NCI-H2171 treated with DMSO at 0.1 percent for 48 hours (cell line): Measurements from ENCODE around the gene MRPL10.

Source experiments
- DNase-seq: peaks from one replicate; lab custom pipeline; 2025; lab: John Stamatoyannopoulos, UW

The MRPL10 gene

DNA sequence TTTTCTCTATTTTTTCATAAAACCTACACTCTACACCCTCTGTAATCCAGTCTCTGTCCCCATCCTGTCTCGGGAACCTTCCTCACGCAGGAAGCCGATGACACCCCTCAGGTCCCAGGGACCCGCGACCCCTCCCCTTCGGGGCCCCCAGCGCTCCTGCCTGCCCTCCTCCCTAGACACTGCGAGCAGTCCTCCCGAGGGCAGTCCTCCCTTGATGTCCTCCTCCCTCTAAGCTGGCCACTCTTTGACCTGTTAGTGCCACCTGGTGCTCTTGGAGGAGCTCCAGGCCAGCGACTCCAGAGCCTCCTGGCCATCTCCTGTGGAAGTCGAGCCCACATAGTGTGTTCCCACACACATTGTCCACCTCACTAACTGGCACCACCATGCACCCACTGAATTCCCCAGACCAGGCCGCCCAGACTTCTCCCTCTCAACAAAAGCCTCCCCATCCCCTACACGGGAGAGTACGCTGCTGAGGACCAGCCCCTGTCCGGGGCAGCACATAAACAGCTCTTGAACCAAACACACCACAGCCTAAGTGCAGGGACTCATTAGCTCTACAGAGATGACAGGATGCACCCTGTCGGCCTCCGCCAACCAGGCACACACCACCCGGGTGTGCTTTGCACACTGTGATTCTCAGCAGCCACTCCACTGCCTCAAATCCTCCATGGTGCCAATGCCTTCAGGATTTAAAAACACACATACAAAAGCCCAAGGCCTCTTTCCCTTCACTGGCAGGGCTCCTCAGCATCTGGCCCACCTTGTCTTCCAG is 19.0 kb downstream of the MRPL10 start:
- no peak for DNase-seq

DNA sequence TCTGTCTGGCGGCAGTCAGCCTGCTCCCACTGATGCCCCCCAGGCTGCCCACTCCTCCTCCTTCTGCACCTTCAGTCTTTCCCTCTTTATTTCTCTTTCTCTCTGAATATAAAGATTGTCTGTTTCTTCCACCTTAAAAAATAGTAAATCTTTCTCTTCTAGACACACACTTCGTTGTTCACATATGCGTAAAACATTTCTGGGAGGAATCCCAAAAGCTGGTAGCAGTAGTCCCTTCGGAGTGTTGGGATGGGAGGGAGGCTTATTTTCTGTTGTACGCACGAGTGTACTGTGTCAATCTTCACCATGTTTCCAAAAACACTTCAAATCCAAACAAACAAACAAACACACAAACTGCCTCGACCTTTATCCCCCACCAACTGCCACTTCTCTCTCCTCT is 19.6 kb downstream of the MRPL10 start:
- no peak for DNase-seq

DNA sequence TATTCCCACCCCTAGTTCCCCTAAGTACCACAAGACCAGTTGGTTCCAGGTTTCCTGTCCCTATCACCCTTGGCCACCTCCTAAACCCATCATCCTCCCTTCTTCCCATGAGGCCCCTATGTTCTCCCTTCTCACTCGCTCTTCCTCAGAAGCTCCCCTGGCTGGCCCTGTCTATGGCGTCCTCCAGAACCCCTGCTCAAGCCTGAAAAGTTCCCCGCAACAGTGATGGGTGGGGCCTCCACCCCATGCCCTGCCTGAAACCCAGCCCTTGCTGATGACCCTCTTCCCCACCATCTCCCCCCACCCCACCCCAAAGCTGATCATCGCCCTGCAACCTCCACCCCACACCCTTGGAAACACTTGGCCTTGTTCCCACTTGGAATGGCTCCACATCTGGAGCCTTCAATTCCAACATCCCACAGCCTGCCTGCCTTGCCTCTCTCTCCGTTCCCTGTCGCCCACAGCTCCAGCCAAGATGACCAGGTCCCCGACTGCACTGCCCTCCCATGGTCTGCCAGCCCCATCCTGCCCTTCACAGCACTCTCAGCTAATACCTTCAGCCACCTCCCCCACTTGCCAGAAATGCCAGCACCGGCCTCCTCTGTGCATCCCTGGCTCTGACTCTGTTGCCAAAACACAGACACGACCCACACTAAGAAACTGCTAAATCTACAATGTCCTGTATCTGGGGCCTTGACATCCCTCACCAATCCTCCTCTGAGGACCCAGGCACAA is 20.3 kb downstream of the MRPL10 start:
- no peak for DNase-seq

DNA sequence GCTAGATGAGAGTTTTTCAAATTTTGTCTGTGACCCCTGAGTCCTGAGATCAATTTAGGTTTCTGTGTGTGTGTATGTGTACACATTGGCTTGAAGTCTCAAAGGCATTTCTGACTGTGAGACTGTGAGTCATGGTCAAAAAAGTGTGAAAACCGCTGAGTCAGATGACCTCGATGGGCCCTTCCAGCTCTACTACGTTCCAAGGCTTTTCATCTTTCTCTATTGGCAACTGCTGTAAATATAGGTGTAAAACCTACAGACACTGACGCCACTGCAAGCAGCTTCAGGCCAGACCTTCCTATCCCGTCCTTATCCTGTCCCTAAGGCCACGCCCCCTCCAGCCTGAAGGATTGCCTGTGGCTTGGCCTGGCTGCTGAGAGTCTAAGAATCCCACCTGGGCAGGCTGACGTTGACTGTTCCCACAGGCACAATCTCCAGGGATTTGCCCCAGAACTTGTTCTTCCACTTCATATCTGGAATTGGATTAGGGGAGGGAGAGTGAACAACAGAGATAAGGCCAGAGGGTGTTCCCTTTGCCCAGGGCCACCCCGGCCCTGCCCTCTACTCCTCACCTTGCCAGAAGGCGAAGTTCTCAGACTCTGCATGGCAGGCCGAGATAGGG is 21.0 kb downstream of the MRPL10 start:
- DNase-seq: no peak

DNA sequence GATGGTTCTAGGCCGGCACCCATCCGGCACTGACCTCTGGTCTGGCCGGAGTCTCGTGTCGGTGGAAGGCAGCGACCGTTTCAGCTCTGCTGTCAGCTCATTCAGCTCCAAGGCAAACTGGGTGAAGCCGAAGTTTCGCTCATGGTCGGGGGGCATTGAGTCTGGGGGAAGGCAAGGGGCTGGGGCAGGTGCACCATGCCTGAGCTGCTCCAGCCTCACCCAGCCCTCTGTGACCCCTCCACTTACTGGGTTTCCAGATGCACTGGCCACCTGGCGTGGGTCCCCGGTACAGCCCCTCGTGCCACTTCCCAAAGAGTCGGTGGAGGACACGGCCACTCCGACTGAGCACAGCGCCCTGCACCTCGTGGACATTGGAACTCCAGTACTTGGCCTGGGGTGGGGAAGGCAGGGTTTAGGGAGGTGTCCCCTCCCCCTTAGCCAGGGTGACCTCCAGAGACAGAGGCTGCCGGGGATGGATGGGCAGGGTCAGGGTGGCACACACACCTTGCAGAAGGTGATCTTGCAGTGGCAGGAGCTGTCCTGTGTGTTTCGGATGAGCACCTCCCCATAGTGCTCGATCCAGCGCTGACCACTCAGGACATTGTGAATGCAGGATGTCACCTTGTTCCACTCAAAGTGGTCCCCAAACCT is 22.4 kb downstream of the MRPL10 start:
- DNase-seq: no peak

DNA sequence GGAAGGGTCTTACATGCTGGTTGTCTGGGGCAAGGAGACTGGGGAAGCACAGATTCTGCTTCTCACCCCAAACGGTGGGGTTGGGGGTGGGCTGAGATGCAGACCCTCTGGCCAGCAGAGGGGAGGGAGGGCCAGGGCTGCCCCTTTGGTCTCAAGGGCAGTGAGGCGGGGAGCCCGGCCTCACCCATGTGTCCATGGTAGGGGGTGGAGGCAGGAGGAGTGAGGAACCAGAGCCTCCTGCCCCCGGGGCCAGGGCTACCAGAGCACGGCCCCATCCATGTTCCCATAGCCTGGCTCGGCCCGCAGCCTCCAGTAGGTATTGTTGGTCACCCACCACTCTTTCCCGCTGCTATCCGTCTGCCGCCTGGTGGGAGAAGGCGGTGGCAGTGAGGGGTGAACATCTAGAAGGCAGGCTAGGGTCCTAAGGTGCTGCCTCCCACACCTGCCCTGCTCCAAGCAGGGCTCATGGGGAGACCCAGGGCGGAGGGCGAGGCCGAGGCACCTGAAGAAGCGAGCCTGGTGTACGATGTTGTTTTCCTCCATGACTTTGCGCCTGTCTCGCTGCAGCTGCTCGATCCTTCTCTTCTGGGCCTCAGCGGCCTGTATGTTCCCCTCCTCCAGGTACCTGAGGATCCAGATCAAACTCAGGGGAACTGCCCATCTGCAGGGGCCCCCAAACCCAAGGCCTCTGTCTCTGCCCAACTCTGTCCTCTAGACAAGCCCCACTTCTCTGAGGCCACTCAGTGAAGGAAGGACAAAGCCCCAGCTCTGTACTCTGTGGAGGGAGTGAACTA is 23.1 kb downstream of the MRPL10 start:
- DNase-seq: no peak

DNA sequence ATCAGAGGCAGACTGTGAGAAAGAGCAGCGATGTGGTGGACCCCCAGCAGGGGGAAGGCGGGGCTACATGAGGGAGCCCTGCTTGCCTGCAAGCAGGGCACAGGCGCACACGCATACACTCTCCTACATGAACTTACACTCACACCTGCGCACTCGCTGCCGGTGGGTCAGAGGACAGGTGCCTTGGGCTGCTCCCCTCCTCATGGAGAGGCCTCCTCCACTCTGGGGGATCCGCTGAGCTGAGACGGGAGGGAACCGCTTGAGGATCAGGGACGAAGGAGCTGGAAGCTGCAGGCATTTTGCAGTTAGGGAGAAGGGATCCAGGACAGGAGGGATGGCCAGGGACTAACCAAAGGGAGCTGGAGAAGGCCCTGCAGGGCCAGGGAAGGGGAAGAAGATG is 23.9 kb downstream of the MRPL10 start:
- no peak for DNase-seq

DNA sequence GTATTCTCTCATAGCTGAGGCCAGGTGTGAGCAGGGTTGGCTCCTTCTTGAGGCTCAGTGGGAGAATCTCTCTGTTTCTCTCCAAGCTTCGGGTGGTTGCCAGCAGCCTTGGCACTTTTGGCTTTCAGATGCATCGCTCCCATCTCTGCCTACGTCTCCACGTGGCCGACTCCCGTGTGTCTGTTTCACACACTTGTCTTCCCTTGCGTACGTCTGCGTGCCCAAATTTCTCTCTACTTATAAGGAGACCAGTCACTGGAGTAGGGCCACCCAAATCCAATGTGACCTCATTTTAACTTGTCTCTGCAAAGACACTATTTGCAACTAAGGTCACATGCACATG is 24.5 kb downstream of the MRPL10 start:
- no peak for DNase-seq

DNA sequence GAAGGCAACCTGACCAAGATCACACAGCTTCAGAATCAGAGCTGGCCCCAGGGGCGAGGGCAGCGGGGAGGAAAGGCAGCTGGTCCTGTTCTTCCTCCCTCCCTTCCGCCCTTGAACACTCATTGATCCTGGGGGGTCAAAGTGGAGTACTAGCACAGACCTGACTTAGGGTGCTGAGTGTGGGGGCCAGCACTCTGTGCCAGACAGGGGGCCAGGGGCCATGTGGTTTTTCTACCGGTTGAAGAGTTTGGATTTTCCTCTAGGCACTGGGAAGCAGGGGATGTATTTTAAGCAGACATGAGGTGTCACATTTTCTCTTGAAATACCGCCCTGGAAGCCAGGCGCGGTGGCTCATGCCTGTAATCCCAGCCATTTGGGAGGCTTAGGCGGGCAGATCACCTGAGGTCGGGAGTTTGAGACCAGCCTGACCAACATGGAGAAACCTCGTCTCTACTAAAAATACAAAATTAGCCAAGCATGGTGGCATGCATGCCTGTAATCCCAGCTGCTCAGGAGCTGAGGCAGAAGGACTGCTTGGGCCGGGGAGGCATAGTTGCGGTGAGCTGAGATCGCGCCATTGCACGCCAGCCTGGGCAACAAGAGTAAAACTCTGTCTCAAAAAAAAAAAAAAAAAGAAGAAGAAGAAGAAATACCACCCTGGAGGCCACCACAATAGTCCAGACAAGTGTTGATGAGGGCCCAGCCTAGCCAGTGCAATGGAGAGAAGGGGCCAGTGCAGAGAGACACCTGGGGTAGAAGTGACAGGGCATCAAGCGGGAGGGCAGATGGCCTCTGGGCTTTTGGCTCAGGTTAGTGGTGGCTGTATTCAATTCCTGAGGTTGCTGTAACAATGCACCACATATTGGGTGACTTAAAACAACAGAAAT is 25.1 kb downstream of the MRPL10 start:
- no peak for DNase-seq

DNA sequence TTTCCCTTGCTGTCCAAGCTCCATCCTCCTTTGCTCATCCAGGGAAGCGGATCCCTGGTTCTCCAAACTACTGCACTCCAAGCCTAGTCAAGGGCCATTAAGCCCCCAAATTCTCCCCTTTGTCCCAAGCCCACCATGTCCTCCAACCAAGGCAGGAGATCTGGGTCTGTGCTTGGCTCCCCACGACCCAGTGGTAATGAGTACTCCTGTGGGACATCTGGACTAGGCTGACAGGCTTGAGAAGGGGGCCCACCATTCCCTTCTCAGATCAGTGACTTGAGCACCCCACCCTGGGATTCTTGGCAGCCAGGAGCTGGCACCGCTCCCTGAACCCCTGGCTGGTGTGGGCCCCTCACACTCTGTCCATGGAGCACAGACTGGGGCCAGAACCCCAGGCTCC is 26.9 kb downstream of the MRPL10 start:
- DNase-seq: no peak

DNA sequence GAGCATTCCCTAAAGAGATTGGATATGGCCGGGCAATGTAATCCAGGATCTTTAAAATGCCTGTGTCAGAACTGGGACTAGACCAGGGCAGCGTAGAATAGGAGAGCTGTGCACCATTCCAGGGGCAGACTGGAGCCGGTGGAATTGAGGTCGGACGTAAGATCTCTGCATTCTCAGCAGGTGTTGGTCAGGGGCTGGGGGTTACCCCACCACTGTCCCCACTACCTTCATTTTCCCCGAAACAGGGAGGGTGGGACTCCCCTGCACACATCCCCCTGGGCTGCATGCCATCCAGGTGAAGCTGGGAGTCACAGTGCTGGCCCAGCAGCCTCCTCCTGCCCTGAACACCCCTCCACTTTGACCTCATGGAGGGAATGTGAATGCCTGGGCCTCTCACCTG is 27.6 kb downstream of the MRPL10 start:
- no peak for DNase-seq

DNA sequence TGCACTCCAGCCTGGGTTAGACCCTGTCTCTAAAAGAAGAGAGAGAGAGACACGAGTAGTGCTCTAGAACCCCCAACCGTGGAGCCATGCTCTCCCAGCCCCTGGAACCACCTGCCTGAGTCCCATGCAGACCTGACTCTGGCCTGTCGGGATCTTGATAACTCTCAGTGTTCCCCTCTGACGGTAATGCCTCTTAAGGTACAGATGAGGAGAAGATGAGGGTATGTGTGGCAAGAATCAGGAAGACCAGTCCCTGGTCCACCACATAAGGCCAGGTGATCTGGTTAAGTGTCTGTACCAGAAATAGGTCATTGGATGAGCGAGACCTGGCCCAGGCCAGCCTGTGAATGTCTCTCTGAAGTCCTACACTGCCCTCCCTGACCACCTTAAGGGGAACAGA is 28.1 kb downstream of the MRPL10 start:
- DNase-seq: no peak

DNA sequence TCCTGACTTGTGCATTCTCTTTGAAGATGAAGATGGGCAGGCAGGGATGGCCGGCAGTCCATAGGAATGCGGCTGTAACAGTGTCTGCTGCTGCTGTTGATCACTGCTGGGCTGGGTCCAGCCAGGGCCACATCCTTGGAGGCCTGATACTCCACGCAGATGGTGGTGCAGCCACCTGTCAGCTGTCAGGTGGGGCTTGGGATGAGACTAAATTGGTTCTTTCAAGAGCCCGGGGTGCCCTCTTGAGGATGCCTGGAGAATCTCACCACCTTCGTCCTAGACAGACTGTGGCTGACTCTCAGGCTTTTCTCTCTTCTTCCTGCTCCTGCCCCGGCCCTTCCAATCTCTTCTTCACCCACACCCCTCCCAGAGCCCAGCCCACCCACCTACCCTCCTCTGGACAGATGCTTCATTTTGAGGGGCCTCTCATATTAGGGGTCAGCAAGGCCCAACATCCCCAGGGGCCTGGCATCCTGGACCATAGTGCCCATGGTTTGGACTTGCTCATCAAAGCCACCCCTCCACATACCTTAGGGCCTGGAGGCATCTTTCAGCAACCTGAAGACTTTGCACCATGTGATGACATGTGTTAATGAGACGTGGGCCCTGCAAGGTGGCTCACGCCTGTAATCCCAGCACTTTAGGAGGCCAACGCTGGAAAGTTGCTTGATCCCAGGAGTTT is 28.9 kb downstream of the MRPL10 start:
- DNase-seq: peak; percentile 83

DNA sequence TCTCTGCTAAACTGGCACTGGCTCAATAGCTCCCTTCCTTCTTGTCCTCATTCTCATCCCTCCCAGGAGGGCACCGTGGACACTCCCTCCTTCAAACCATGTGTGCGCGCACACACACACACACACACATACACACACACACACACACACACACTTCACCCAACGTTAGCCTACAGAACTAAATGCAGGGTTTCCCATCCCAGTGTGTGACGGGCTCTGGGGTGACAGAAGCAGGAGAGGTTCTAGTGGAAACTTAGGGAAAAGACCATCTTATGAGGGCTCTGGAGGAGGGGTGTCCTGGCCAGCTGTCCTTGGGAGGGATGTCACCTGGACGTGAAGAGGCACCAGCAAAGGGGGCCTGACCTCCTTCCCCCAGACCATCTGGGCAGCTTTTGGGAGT is 29.4 kb downstream of the MRPL10 start:
- DNase-seq: no peak

DNA sequence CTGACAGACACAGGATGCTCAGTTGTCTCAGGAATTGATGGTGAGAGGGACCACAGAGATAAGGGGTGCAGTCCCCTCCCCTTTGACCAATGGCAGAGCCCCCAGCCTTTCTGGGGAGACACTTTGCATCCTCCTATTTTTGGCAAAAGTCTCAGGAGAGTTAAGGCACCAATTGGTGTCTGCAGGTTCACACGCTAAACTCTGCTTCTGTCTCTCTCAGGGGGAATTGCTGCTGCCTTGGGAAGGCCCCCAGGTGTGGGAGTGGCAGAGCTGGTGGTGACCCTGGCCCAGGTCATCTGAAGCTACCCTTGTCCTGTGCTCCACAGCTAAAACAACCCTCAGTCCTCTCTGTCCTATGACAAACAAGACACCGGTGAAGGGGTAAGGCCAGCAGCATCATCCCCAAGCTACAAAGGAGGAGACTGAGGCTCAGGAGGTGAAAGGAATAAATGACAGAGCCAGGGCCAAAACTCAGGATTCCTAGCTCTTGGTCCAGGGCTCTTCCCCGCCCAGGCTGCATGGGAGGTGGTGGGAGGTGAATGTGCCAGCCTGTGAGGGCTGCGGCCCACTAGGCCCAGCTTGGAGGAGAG is 30.1 kb downstream of the MRPL10 start:
- no peak for DNase-seq

DNA sequence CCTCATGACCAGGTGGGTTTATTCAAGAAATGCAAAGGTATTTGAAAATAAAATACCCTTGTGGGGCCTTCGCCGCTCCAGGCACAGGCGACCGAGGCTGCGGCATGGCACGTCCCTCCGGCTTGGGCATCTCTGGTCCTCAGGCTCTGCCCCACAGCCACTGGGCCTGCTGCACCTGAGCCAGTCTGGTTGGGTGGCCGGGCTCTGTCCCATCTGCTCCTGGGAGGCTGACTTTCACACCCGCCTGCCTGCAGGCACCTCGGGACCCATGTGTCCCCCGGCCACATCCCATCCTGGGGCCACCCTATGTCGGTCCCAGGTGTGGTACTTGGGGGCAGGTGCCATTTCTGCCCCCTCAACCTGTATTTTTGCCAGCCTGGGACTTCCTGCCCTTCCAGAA is 30.7 kb downstream of the MRPL10 start:
- DNase-seq: no peak

DNA sequence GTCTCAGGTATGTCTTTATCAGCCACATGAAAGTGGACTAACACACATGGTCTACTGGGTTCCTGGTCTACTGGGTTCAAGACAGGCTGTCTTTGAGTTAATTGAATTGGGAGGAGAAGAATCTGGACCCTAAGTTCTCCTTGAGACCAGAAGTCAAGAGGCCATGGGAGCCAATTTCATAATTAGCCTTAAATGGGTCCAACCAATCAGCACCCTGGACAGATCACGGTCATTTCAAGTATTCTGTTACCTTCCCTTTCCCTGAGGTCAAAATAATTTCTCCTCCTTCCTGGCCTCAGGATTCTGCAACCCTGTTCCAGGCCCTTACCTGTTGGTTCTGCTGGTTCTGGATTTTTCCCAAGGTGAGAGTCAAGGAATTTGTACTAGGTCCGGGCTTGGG is 33.5 kb downstream of the MRPL10 start:
- DNase-seq: no peak

DNA sequence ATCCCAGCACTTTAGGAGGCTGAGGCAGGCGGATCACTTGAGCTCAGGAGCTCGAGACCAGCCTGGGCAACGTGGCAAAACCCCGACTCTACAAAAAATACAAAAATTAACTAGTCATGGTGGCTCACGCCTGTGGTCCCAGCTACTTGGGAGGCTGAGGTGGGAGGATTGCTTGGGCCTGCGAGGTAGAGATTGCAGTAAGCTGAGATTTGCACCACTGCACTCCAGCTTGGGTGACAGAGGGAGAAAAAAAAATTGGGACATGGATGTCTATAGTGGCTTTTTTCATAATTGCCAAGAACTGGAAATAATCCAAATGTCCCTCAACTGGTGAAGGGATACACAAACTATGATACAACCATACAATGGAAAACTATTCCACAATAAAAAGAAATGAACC is 38.4 kb downstream of the MRPL10 start:
- no peak for DNase-seq

DNA sequence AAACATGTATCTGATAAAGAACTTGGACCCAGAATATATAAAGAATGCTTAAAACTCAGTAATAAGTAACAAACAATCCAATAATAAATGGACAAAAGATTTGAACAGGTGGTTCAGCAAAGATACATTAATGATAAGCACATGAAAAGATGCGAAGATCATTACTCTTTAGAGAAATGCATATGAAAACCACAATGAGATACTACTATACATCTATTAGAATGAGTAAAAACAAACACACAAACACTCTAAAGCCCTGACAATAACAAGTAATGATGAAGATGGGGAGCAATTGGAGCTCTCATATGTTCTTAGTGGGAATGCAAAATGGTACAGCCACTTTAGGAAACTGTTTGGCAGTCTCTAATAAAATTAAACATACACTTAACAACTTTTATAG is 38.9 kb downstream of the MRPL10 start:
- no peak for DNase-seq

DNA sequence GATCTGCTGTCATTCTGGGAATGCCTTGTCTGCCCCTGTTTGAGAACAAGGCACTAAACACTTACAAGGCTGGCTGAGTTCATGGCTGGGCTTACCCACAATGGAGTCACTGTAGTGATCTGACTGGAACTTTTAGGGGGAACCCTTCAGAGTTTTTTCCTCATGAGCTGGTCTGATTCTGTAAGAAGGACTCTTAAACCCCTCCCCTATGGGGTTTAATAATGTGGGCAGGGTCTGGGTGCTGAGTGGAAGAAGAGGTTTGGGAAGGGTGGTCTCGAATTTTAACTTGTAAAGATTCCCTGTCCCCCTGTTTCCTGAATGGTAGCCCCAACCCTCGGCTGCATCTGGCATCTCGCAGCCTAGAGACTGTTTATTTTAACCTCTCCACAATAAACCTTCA is 40.3 kb downstream of the MRPL10 start:
- no peak for DNase-seq
